HepG2 (cell line): ENCODE data around the gene ADPRHL1. TPM values are rescaled to one million over a fixed set of nuclear protein-coding genes. Genes with fewer than 3 reads are reported as not detected.

Experiments
- AKAP8 ChIP-seq: sonication (generic); formaldehyde crosslinking; IDR thresholded peaks from 2 replicates; pipeline ENCODE4 v1.5.1; 2020; ENCODE audit warnings: mild to moderate bottlenecking, missing genetic modification reagents
- IKZF4 ChIP-seq: sonication (generic); formaldehyde crosslinking; IDR thresholded peaks from 2 replicates; pipeline ENCODE4 v1.5.1; 2020; ENCODE audit warnings: borderline replicate concordance, mild to moderate bottlenecking, low read depth, missing genetic modification reagents; ENCODE audit errors: not compliant biosample characterization
- MXD4 ChIP-seq: IDR thresholded peaks from 2 replicates; pipeline ENCODE4 v1.6.1; 2016; ENCODE audit warnings: mild to moderate bottlenecking, missing biosample characterization, missing genetic modification reagents
- NCOA1 ChIP-seq: sonication (generic); formaldehyde crosslinking; IDR thresholded peaks from 2 replicates; pipeline ENCODE4 v1.9.0; 2021; ENCODE audit warnings: missing genetic modification reagents
- NRL ChIP-seq: sonication (generic); formaldehyde crosslinking; IDR thresholded peaks from 2 replicates; pipeline ENCODE4 v1.5.0; 2020; ENCODE audit warnings: missing genetic modification reagents, mild to moderate bottlenecking, moderate library complexity, borderline replicate concordance
- POLR2A ChIP-seq, 2 experiments: IDR thresholded peaks; 2 replicates each; pipeline ENCODE4 v1.6.1; 2011; ENCODE audit warnings: low read depth in 2 of 2, low read length in 2 of 2, mild to moderate bottlenecking in 1 of 2, moderate library complexity in 1 of 2; ENCODE audit not compliant: insufficient read depth in 1 of 2
- RARA ChIP-seq: IDR thresholded peaks from 2 replicates; pipeline ENCODE4 v1.6.1; 2016; ENCODE audit warnings: missing genetic modification reagents, missing compliant biosample characterization
- REL ChIP-seq: sonication (generic); formaldehyde crosslinking; conservative IDR thresholded peaks from 2 replicates; pipeline ENCODE4 v1.8.0; 2022; ENCODE audit warnings: mild to moderate bottlenecking, missing genetic modification reagents, moderate library complexity
- RFX1 ChIP-seq: fragments of 450-650 bp; IDR thresholded peaks from 2 replicates; pipeline ENCODE4 v1.6.1; 2017
- SMAD3 ChIP-seq: sonication (generic); formaldehyde crosslinking; IDR thresholded peaks from 2 replicates; pipeline ENCODE4 v1.4.0; 2020; ENCODE audit warnings: missing genetic modification reagents
- TRIM24 ChIP-seq: sonication (generic); formaldehyde crosslinking; IDR thresholded peaks from 2 replicates; pipeline ENCODE4 v1.8.0; 2022; ENCODE audit warnings: mild to moderate bottlenecking, missing genetic modification reagents
- ZBTB38 ChIP-seq: sonication (generic); formaldehyde crosslinking; IDR thresholded peaks from 2 replicates; pipeline ENCODE4 v1.5.1; 2020; ENCODE audit warnings: mild to moderate bottlenecking, missing genetic modification reagents
- ZFP62 ChIP-seq: sonication (generic); formaldehyde crosslinking; IDR thresholded peaks from 2 replicates; pipeline ENCODE4 v1.4.0; 2020; ENCODE audit warnings: missing genetic modification reagents
- ZNF224 ChIP-seq: sonication (generic); formaldehyde crosslinking; IDR thresholded peaks from 2 replicates; pipeline ENCODE4 v1.5.0; 2020; ENCODE audit warnings: mild to moderate bottlenecking, missing genetic modification reagents
- ZNF235 ChIP-seq: sonication (generic); formaldehyde crosslinking; IDR thresholded peaks from 2 replicates; pipeline ENCODE4 v1.8.1; 2023; ENCODE audit warnings: mild to moderate bottlenecking, missing genetic modification reagents, borderline replicate concordance
- ZNF333 ChIP-seq: sonication (generic); formaldehyde crosslinking; IDR thresholded peaks from 2 replicates; pipeline ENCODE4 v1.4.0; 2020; ENCODE audit warnings: mild to moderate bottlenecking, missing genetic modification reagents, borderline replicate concordance
- ZNF367 ChIP-seq: sonication (generic); formaldehyde crosslinking; IDR thresholded peaks from 2 replicates; pipeline ENCODE4 v1.4.0; 2020; ENCODE audit warnings: missing genetic modification reagents, borderline replicate concordance
- ZNF430 ChIP-seq: sonication (generic); formaldehyde crosslinking; IDR thresholded peaks from 2 replicates; pipeline ENCODE4 v1.9.0; 2021; ENCODE audit warnings: mild to moderate bottlenecking, missing genetic modification reagents
- ZNF777 ChIP-seq: sonication (generic); formaldehyde crosslinking; IDR thresholded peaks from 2 replicates; pipeline ENCODE4 v1.4.0; 2020; ENCODE audit warnings: missing genetic modification reagents
- ZNF879 ChIP-seq: sonication (generic); formaldehyde crosslinking; IDR thresholded peaks from 2 replicates; pipeline ENCODE4 v1.8.1; 2023; ENCODE audit warnings: missing genetic modification reagents
- polyA plus RNA-seq, 8 experiments: library from polyadenylated mRNA; depleted of rRNA in 3 of 8; stranded (reverse) in 7 of 8; unstranded in 1 of 8; fragments of >200 nt; fragmentation: Illumina TruSeq in 4 of 8; extraction: Trizol in 4 of 8; gene quantifications; 2 replicates each; pipeline versions ENCODE4 v1.2.1 to v1.2.3, GENCODE V29; 2011 to 2016; ENCODE audit warnings: low read depth in 4 of 8, missing spikeins in 1 of 8, mixed read lengths in 1 of 8; ENCODE audit not compliant: insufficient read depth in 1 of 8
- total RNA-seq, 5 experiments: library from RNA; depleted of rRNA; stranded (reverse); fragments of >200 nt; fragmentation: Illumina TruSeq; extraction: Trizol; gene quantifications; 2 replicates each; pipeline ENCODE4 v1.2.3, GENCODE V29; 2016; ENCODE audit warnings: low read depth in 1 of 5
- TF ChIP-seq, protein P1 (sequence below): sonication (generic); formaldehyde crosslinking; IDR thresholded peaks from 2 replicates; pipeline ENCODE4 v1.4.0; 2020; ENCODE audit warnings: mild to moderate bottlenecking, missing genetic modification reagents
- TF ChIP-seq, protein P2 (sequence below): sonication (generic); formaldehyde crosslinking; IDR thresholded peaks from 2 replicates; pipeline ENCODE4 v1.4.0; 2020; ENCODE audit warnings: missing genetic modification reagents, borderline replicate concordance
- TF ChIP-seq, protein P3 (sequence below): sonication (generic); formaldehyde crosslinking; conservative IDR thresholded peaks from 2 replicates; pipeline ENCODE4 v1.8.1; 2023; ENCODE audit warnings: missing genetic modification reagents
- TF ChIP-seq, protein P4 (sequence below), 2 experiments: sonication (generic) in 1 of 2; formaldehyde crosslinking in 1 of 2; IDR thresholded peaks; 2 replicates each; pipeline versions ENCODE4 v1.5.1 to v1.6.1; 2011 to 2020; ENCODE audit warnings: borderline replicate concordance in 1 of 2, low read depth in 1 of 2, low read length in 1 of 2, mild to moderate bottlenecking in 1 of 2, missing genetic modification reagents in 1 of 2, moderate library complexity in 1 of 2

Gene ADPRHL1
- total and polyA plus RNA-seq, 2 of the 13 experiments (the other 11 are each of a cell fraction or from before 2014, with no cell fraction given): 0.34 to 0.40 TPM

DNA sequence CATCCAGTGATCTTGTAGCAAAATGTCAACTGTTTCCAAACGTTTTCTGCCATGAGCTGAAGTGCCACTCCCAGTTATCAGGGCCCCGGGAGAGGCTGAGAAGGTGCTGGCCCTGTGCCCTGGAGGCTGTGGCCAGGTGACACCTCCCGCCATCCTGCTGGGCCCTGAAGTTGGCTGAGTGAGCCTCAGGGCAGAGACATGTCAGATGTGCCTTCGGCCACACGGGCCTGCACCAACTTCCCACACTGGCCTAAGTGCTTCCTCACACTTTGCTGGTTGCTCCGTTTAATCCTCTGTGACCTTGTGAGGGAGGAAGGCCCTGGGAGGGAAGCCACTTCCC lies 4.8 kb downstream of the ADPRHL1 start (continued):
- 0 out of 2 replicates have a peak, but pooled peaks have one; percentile 16 for TF ChIP-seq ZNF333 (CRISPR knock-in tag)
- TF ChIP-seq ZFP62 (CRISPR knock-in tag): no peak
- TF ChIP-seq NRL (CRISPR knock-in tag): peak; percentile 3; the same call in 1 of the 2 replicates
- 0 out of 2 replicates have a peak, but pooled peaks have one; percentile 44 for TF ChIP-seq ZNF224 (CRISPR knock-in tag)
- 0 out of 2 replicates have a peak, but pooled peaks have one; percentile 2 for TF ChIP-seq ZNF879
- peak; percentile 69; the same call in 1 of the 2 replicates for TF ChIP-seq ZNF235 (CRISPR knock-in tag)
- no peak for TF ChIP-seq POLR2A (IDR thresholded peaks at IDR 0.05; ENCODE audit: insufficient read depth in 1 of 2, low read depth in 2 of 2, low read length in 2 of 2)
- peak; percentile 95 for TF ChIP-seq IKZF4 (CRISPR knock-in tag)
- no peak for TF ChIP-seq ZNF430 (CRISPR knock-in tag)
- TF ChIP-seq RARA: no peak
- no peak for TF ChIP-seq REL (CRISPR knock-in tag)
- no peak for TF ChIP-seq TRIM24 (CRISPR knock-in tag)
- 0 out of 2 replicates have a peak, but pooled peaks have one; percentile 11 for TF ChIP-seq ZBTB38
- no peak for TF ChIP-seq ZNF367 (CRISPR knock-in tag)
- TF ChIP-seq, protein P1, sequence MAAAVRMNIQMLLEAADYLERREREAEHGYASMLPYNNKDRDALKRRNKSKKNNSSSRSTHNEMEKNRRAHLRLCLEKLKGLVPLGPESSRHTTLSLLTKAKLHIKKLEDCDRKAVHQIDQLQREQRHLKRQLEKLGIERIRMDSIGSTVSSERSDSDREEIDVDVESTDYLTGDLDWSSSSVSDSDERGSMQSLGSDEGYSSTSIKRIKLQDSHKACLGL: 0 out of 2 replicates have a peak, but pooled peaks have one; percentile 5
- no peak for TF ChIP-seq RFX1
- 0 out of 2 replicates have a peak, but pooled peaks have one; percentile 17 for TF ChIP-seq ZNF777 (CRISPR knock-in tag)
- TF ChIP-seq, protein P2, sequence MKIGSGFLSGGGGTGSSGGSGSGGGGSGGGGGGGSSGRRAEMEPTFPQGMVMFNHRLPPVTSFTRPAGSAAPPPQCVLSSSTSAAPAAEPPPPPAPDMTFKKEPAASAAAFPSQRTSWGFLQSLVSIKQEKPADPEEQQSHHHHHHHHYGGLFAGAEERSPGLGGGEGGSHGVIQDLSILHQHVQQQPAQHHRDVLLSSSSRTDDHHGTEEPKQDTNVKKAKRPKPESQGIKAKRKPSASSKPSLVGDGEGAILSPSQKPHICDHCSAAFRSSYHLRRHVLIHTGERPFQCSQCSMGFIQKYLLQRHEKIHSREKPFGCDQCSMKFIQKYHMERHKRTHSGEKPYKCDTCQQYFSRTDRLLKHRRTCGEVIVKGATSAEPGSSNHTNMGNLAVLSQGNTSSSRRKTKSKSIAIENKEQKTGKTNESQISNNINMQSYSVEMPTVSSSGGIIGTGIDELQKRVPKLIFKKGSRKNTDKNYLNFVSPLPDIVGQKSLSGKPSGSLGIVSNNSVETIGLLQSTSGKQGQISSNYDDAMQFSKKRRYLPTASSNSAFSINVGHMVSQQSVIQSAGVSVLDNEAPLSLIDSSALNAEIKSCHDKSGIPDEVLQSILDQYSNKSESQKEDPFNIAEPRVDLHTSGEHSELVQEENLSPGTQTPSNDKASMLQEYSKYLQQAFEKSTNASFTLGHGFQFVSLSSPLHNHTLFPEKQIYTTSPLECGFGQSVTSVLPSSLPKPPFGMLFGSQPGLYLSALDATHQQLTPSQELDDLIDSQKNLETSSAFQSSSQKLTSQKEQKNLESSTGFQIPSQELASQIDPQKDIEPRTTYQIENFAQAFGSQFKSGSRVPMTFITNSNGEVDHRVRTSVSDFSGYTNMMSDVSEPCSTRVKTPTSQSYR (CRISPR knock-in tag): peak; percentile 25; the same call in 1 of the 2 replicates
- no peak for TF ChIP-seq SMAD3 (CRISPR knock-in tag)
- TF ChIP-seq MXD4 (CRISPR knock-in tag): 0 out of 2 replicates have a peak, but pooled peaks have one; percentile 11
- no peak for TF ChIP-seq NCOA1 (CRISPR knock-in tag)
- no peak for TF ChIP-seq AKAP8
- TF ChIP-seq, protein P3, sequence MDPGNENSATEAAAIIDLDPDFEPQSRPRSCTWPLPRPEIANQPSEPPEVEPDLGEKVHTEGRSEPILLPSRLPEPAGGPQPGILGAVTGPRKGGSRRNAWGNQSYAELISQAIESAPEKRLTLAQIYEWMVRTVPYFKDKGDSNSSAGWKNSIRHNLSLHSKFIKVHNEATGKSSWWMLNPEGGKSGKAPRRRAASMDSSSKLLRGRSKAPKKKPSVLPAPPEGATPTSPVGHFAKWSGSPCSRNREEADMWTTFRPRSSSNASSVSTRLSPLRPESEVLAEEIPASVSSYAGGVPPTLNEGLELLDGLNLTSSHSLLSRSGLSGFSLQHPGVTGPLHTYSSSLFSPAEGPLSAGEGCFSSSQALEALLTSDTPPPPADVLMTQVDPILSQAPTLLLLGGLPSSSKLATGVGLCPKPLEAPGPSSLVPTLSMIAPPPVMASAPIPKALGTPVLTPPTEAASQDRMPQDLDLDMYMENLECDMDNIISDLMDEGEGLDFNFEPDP (CRISPR knock-in tag): 0 out of 2 replicates have a peak, but pooled peaks have one; percentile 44
- TF ChIP-seq, protein P4, sequence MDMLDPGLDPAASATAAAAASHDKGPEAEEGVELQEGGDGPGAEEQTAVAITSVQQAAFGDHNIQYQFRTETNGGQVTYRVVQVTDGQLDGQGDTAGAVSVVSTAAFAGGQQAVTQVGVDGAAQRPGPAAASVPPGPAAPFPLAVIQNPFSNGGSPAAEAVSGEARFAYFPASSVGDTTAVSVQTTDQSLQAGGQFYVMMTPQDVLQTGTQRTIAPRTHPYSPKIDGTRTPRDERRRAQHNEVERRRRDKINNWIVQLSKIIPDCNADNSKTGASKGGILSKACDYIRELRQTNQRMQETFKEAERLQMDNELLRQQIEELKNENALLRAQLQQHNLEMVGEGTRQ (IDR thresholded peaks at IDR 0.05; ENCODE audit: low read depth, low read length): no peak
- TF ChIP-seq, protein P4 (CRISPR knock-in tag; IDR thresholded peaks at IDR 0.05; ENCODE audit: borderline replicate concordance): 0 out of 2 replicates have a peak, but pooled peaks have one; percentile 18
